Measurements from ENCODE around the gene ZNF384. TPM values are rescaled to one million over a fixed set of nuclear protein-coding genes. Genes with fewer than 3 reads are reported as not detected.
A peak's percentile ranks its signal among the peaks of the same experiment; 100 is the strongest.

ZNF384 gene
- total RNA-seq, 2 donors from 2014 or later = 23.8 to 33.3 TPM

- H3K36me3 ChIP-seq = no peaks in the 10 kb centered on the region
- no peak for DNase-seq (ENCODE audit: low spot score)
- no peaks in the 10 kb centered on the region for H3K9me3 ChIP-seq
- TF ChIP-seq, protein P1, sequence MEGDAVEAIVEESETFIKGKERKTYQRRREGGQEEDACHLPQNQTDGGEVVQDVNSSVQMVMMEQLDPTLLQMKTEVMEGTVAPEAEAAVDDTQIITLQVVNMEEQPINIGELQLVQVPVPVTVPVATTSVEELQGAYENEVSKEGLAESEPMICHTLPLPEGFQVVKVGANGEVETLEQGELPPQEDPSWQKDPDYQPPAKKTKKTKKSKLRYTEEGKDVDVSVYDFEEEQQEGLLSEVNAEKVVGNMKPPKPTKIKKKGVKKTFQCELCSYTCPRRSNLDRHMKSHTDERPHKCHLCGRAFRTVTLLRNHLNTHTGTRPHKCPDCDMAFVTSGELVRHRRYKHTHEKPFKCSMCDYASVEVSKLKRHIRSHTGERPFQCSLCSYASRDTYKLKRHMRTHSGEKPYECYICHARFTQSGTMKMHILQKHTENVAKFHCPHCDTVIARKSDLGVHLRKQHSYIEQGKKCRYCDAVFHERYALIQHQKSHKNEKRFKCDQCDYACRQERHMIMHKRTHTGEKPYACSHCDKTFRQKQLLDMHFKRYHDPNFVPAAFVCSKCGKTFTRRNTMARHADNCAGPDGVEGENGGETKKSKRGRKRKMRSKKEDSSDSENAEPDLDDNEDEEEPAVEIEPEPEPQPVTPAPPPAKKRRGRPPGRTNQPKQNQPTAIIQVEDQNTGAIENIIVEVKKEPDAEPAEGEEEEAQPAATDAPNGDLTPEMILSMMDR (IDR thresholded peaks at IDR 0.05) = no peak
- H3K4me1 ChIP-seq = peaks cover 0 to 18% of the 10 kb centered on the region in 2 donors
- H3K27ac ChIP-seq = no peak within 1 kb of the TSS
- H3K4me3 ChIP-seq = peak within 1 kb of the TSS; percentile 39 to 53
- peaks cover 11 to 28% of the 10 kb centered on the region in 2 donors for H3K27me3 ChIP-seq
These were observed 11.5 kb upstream of the ZNF384 start, which contains the start of gene PIANP for GRCh38 chr12:6700646-6701051. TSS of gene PIANP (minus strand) at chr12:6700815. CDS start at chr12:6698061, 2,754 bp downstream.

- Histone ChIP-seq H3K27me3 (peaks cover 11 to 28% of the 10 kb centered on the region in 2 donors), H3K4me1 (peaks cover 0 to 18% of the 10 kb centered on the region in 2 donors), H3K27ac (no peak overlapping the region), H3K9me3 (no peaks in the 10 kb centered on the region), H3K36me3 (no peaks in the 10 kb centered on the region), H3K4me3 (peak overlapping the region; percentile 39 to 53)
- TF ChIP-seq, protein P1 (IDR thresholded peaks at IDR 0.05) = no peak
- no peak for DNase-seq (ENCODE audit: low spot score)
These were observed 10.9 kb upstream of the ZNF384 start for GRCh38 chr12:6699989-6700645.

- peaks cover 0 to 18% of the 10 kb centered on the region in 2 donors for H3K4me1 ChIP-seq
- peaks cover 11 to 28% of the 10 kb centered on the region in 2 donors for H3K27me3 ChIP-seq
- no peaks in the 10 kb centered on the region for H3K36me3 ChIP-seq
- TF ChIP-seq, protein P1 (IDR thresholded peaks at IDR 0.05) = no peak
- DNase-seq (ENCODE audit: low spot score) = no peak
- peak overlapping the region; percentile 39 to 53 for H3K4me3 ChIP-seq
- H3K27ac ChIP-seq = no peak overlapping the region
- H3K9me3 ChIP-seq = no peaks in the 10 kb centered on the region
These were observed 10.2 kb upstream of the ZNF384 start for GRCh38 chr12:6699259-6699988.

DNA sequence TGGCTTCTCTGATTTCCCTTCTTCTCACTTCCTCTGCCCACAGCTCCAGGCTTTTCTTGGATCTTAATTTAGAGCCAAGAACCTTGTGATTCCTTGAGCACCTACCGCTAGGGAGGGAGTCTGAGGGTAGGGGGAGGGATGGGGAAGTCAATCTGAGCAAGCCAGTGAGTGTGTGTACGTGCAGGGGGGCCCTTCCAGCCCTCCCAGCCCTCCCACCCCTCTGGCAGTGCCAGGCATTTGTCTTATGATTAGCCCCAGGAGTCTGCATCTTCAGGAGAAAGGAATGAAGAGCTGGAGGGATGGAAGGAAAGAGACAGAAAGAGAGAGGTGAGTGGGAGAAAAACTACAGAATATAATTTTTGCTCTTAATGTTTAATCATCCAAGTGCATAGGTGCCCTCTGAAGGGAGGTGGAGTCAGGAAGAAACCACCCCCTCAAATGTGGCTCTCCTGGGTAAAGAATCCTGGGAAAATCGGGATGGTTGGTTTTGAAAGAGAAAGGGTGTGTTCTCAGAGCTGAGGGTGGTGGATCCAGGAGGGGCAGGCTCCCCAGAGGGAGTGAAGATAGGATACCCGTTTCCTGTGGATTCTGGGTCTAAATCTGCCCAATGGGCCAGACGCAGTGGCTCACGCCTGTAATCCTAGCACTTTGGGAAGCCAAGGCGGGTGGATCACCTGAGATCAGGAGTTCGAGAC is 9.3 kb upstream of the ZNF384 start:
- TF ChIP-seq, protein P1 (IDR thresholded peaks at IDR 0.05) = no peak
- Histone ChIP-seq H3K4me1 (peaks cover 0 to 18% of the 10 kb centered on the region in 2 donors), H3K27me3 (peaks cover 10 to 22% of the 10 kb centered on the region in 2 donors), H3K27ac (no peak overlapping the region), H3K36me3 (no peaks in the 10 kb centered on the region), H3K4me3 (no peak overlapping the region), H3K9me3 (no peaks in the 10 kb centered on the region)
- DNase-seq (ENCODE audit: low spot score) = no peak

DNA sequence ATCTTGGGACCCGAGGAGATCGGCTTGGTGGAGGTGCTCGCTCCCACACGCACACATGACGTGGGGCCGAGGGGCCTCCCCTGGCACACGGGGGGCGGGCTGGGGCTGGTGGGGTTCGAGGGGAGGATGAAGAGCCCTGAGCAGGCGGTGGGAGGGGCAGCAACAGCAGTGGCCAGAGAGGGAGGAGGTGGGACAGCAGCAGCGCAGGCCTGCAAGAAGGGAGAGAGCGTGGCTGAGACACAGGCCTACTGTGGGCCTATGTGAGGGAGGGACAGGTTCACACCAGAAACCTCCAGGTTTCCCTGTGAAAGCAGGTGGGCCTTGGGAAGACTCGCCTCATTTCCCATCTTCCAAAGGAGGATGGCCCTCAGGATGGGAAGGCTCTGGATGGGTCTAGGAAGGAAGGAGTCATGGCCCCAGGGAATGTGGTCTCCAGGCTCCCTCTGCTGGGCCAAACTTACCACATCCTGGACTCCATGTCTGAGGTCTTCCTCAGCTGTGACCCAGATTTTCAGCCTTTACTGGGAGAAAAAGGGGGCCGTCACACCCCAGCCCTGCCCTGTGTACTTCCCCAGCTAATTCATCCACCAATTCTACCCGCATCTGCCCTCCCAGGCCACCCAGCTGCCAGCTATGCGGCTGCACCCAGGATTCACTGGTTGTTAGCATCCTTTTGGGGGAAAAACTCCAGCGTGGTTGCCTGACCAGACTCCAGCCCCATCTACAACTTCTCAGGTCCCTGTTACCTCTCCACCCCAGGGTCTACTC is 8.6 kb upstream of the ZNF384 start:
- H3K4me3 ChIP-seq = no peak overlapping the region
- no peak for DNase-seq (ENCODE audit: low spot score)
- peaks cover 8 to 22% of the 10 kb centered on the region in 2 donors for H3K27me3 ChIP-seq
- H3K4me1 ChIP-seq = peaks cover 0 to 18% of the 10 kb centered on the region in 2 donors
- H3K9me3 ChIP-seq = no peaks in the 10 kb centered on the region
- H3K36me3 ChIP-seq = no peaks in the 10 kb centered on the region
- H3K27ac ChIP-seq = no peak overlapping the region
- TF ChIP-seq, protein P1 (IDR thresholded peaks at IDR 0.05) = peak in 1 of 2 donors; percentile 46

All from right atrium auricular region (tissue), 2 donors.